OCI-LY7 (cell line): ENCODE data around the gene CLCA4. TPM values are rescaled to one million over a fixed set of nuclear protein-coding genes. Genes with fewer than 3 reads are reported as not detected.

ENCODE experiments used
- BruUV-seq: library from RNA; stranded (reverse); fragments of 400-500 nt; replicated peaks from 2 replicates; lab custom pipeline; 2021; lab: Mats Ljungman, UMichigan
- CTCF ChIA-PET: fragments of 300-600 bp; sonication (Branson Sonifier 250); formaldehyde crosslinking; loops from one replicate; lab custom pipeline; 2022; ENCODE audit warnings: antibody characterized with exemption; ENCODE audit not compliant: unreplicated experiment; lab: Charles Lee
- POLR2A ChIA-PET: fragments of 300-600 bp; sonication (Branson Sonifier 250); formaldehyde crosslinking; loops from one replicate; lab custom pipeline; 2022; ENCODE audit warnings: antibody characterized with exemption; lab: Charles Lee
- DNase-seq: peaks from one replicate; pipeline ENCODE4 v3.0.0-alpha.2; 2015; ENCODE audit warnings: low spot score
- H2AFZ ChIP-seq: fragments of 200-600 bp; sonication (generic), shearing (Covaris generic); 2 replicates; pipeline ENCODE4 v1.6.1; 2014; ENCODE audit warnings: mild to moderate bottlenecking, antibody characterized with exemption, low read length, moderate library complexity
- H3K27ac ChIP-seq: fragments of 200-600 bp; sonication (generic); 2 replicates; pipeline ENCODE4 v1.5.1; 2014; ENCODE audit warnings: mixed run types, low read depth, mild to moderate bottlenecking, moderate library complexity, low read length, inconsistent platforms; ENCODE audit not compliant: poor library complexity, severe bottlenecking
- H3K36me3 ChIP-seq: fragments of 200-600 bp; sonication (generic); 2 replicates; pipeline ENCODE4 v1.6.1; 2014; ENCODE audit warnings: mild to moderate bottlenecking, antibody characterized with exemption, low read length, moderate library complexity, mixed read lengths; ENCODE audit not compliant: insufficient read depth
- H3K4me1 ChIP-seq: fragments of 200-600 bp; sonication (generic); 2 replicates; pipeline ENCODE4 v1.5.1; 2014; ENCODE audit warnings: mild to moderate bottlenecking, low read length; ENCODE audit not compliant: insufficient read depth, poor library complexity, severe bottlenecking
- H3K4me2 ChIP-seq: fragments of 200-600 bp; sonication (generic); 2 replicates; pipeline ENCODE4 v1.6.1; 2014; ENCODE audit warnings: mild to moderate bottlenecking, low read length
- H3K4me3 ChIP-seq: fragments of 200-600 bp; sonication (generic); 2 replicates; pipeline ENCODE4 v1.5.1; 2014; ENCODE audit warnings: mild to moderate bottlenecking, low read depth, low read length; ENCODE audit not compliant: poor library complexity, severe bottlenecking
- H3K79me2 ChIP-seq: fragments of 200-600 bp; sonication (generic); 2 replicates; pipeline ENCODE4 v1.6.1; 2016; ENCODE audit warnings: low read depth, mild to moderate bottlenecking, low read length, moderate library complexity, mixed read lengths; ENCODE audit not compliant: insufficient read depth
- H3K9me2 ChIP-seq: fragments of 200-600 bp; sonication (generic); 2 replicates; pipeline ENCODE4 v1.6.1; 2016; ENCODE audit warnings: mild to moderate bottlenecking, low read length, mixed read lengths; ENCODE audit not compliant: insufficient read depth
- H3K9me3 ChIP-seq: fragments of 200-600 bp; sonication (generic); 2 replicates; pipeline ENCODE4 v1.6.1; 2014; ENCODE audit warnings: mild to moderate bottlenecking, mixed run types, low read length, mixed read lengths
- H4K20me1 ChIP-seq: fragments of 200-600 bp; sonication (generic); 2 replicates; pipeline ENCODE4 v1.6.1; 2014; ENCODE audit warnings: mild to moderate bottlenecking, antibody characterized with exemption, low read length, moderate library complexity, mixed read lengths; ENCODE audit not compliant: insufficient read depth
- CTCF ChIP-seq: fragments of 200-600 bp; sonication (generic); conservative IDR thresholded peaks from 2 replicates; pipeline ENCODE4 v1.5.1; 2014; ENCODE audit warnings: mild to moderate bottlenecking, antibody characterized with exemption, low read length, moderate library complexity, mixed read lengths
- EZH2phosphoT487 ChIP-seq: fragments of 200-600 bp; sonication (generic); IDR thresholded peaks from 2 replicates; pipeline ENCODE4 v1.6.1; 2018; ENCODE audit warnings: low read depth, borderline replicate concordance, mild to moderate bottlenecking, mixed run types, antibody characterized with exemption, low read length, moderate library complexity, mixed read lengths
- intact Hi-C: fragments of 100-400 bp; cut with micrococcal nuclease; formaldehyde crosslinking; loops from one replicate; pipeline ENCODE4 v1.10.0; 2022; ENCODE audit not compliant: unreplicated experiment
- total RNA-seq, 2 experiments: library from RNA; depleted of rRNA in 1 of 2; stranded (reverse); fragments of >200 nt in 1 of 2; shearing (Covaris generic) in 1 of 2; gene quantifications; 2 replicates each; pipeline ENCODE4 v1.2.3, GENCODE V29; 2014 to 2022

Gene CLCA4
- total RNA-seq, 2 experiments from 2014 or later = not detected

- no peaks in the 10 kb centered on the region for H3K36me3 ChIP-seq
- H3K4me3 ChIP-seq = no peak overlapping the region
- no peak for DNase-seq
- intact Hi-C loops = no loop called here
- no peak overlapping the region for H2AFZ ChIP-seq
- TF ChIP-seq CTCF (no peak), EZH2phosphoT487 (no peak)
- no peaks in the 10 kb centered on the region for H3K9me3 ChIP-seq
- ChIA-PET POLR2A (no interaction called here), CTCF (no interaction called here)
- H3K4me2 ChIP-seq = no peak overlapping the region
- no peaks in the 10 kb centered on the region for H3K4me1 ChIP-seq
- H3K27ac ChIP-seq = no peak overlapping the region
- no peaks in the 10 kb centered on the region for H3K79me2 ChIP-seq
- H4K20me1 ChIP-seq = no peaks in the 10 kb centered on the region
- no peaks in the 10 kb centered on the region for H3K9me2 ChIP-seq
- no TSS peak for BruUV-seq
These were observed 8.1 kb upstream of the CLCA4 start for GRCh38 chr1:86538775-86539174.

- intact Hi-C loops = no loop called here
- no TSS peak for BruUV-seq
- Histone ChIP-seq H3K9me3 (no peaks in the 10 kb centered on the region), H3K4me2 (no peak overlapping the region), H3K4me1 (no peaks in the 10 kb centered on the region), H4K20me1 (no peaks in the 10 kb centered on the region), H3K27ac (no peak overlapping the region), H3K9me2 (no peaks in the 10 kb centered on the region), H3K36me3 (no peaks in the 10 kb centered on the region), H3K4me3 (no peak overlapping the region), H2AFZ (no peak overlapping the region), H3K79me2 (no peaks in the 10 kb centered on the region)
- ChIA-PET CTCF (interaction anchor here (1.0 kb wide), 1 partner anchor 26 kb away, joined by 3 read pairs; no protein-coding TSS in a partner anchor), POLR2A (interaction anchor here (0.6 to 1.5 kb wide), 2 partner anchors 36 to 87 kb away, joined by 3 read pairs; no protein-coding TSS in a partner anchor)
- TF ChIP-seq EZH2phosphoT487 = no peak
- TF ChIP-seq CTCF = no peak
- DNase-seq = no peak
These were observed 5.0 kb upstream of the CLCA4 start for GRCh38 chr1:86541859-86542258.

GRCh38 chr1:86542631-86543030, 4.2 kb upstream of the CLCA4 start:
- H3K4me1 ChIP-seq = no peaks in the 10 kb centered on the region
- no peak overlapping the region for H3K4me2 ChIP-seq
- no peak for DNase-seq
- no peak for TF ChIP-seq EZH2phosphoT487
- TF ChIP-seq CTCF = no peak
- ChIA-PET CTCF (interaction anchor here (1.0 kb wide), 1 partner anchor 27 kb away, joined by 3 read pairs; no protein-coding TSS in a partner anchor), POLR2A (interaction anchor here (0.6 to 1.5 kb wide), 3 partner anchors 23 to 88 kb away, joined by 3 read pairs; no protein-coding TSS in a partner anchor)
- H3K79me2 ChIP-seq = no peaks in the 10 kb centered on the region
- no peaks in the 10 kb centered on the region for H3K36me3 ChIP-seq
- H3K9me3 ChIP-seq = no peaks in the 10 kb centered on the region
- H3K4me3 ChIP-seq = no peak overlapping the region
- no TSS peak for BruUV-seq
- intact Hi-C loops = no loop called here
- H3K27ac ChIP-seq = no peak overlapping the region
- no peaks in the 10 kb centered on the region for H4K20me1 ChIP-seq
- no peak overlapping the region for H2AFZ ChIP-seq
- H3K9me2 ChIP-seq = no peaks in the 10 kb centered on the region
